ENCODE data around the gene HASPIN.

- TF ChIP-seq, protein P1, sequence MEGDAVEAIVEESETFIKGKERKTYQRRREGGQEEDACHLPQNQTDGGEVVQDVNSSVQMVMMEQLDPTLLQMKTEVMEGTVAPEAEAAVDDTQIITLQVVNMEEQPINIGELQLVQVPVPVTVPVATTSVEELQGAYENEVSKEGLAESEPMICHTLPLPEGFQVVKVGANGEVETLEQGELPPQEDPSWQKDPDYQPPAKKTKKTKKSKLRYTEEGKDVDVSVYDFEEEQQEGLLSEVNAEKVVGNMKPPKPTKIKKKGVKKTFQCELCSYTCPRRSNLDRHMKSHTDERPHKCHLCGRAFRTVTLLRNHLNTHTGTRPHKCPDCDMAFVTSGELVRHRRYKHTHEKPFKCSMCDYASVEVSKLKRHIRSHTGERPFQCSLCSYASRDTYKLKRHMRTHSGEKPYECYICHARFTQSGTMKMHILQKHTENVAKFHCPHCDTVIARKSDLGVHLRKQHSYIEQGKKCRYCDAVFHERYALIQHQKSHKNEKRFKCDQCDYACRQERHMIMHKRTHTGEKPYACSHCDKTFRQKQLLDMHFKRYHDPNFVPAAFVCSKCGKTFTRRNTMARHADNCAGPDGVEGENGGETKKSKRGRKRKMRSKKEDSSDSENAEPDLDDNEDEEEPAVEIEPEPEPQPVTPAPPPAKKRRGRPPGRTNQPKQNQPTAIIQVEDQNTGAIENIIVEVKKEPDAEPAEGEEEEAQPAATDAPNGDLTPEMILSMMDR (IDR thresholded peaks at IDR 0.05), result no peak
- no peak for TF ChIP-seq POLR2A (IDR thresholded peaks at IDR 0.05)
These were observed 11.8 kb downstream of the HASPIN start for GRCh38 chr17:3735515-3735914.

Measured in gastroesophageal sphincter (tissue), 3 donors.